Keratinocyte (primary cell): ENCODE measurements around the gene BBS10. TPM values are rescaled to one million over a fixed set of nuclear protein-coding genes. Genes with fewer than 3 reads are reported as not detected.

Experiments used
- DNase-seq: peaks from one replicate; pipeline ENCODE4 v3.0.0-alpha.2; 2011; ENCODE audit warnings: low read depth, missing footprints, low spot score
- FAIRE-seq: peaks from 2 replicates; lab custom pipeline; 2011; peaks lifted over from hg19 to GRCh38; lab: Jason Lieb, UNC
- H2AFZ ChIP-seq: 2 replicates; pipeline ENCODE4 v1.6.0; 2012; ENCODE audit warnings: low read length, control low read depth, inconsistent platforms; ENCODE audit not compliant: control insufficient read depth
- H3K27ac ChIP-seq: 2 replicates; pipeline ENCODE4 v1.5.1; 2011; ENCODE audit warnings: low read length; ENCODE audit not compliant: control insufficient read depth, insufficient read depth
- H3K27me3 ChIP-seq: 3 replicates; pipeline ENCODE4 v1.6.0; 2011; ENCODE audit warnings: low read length; ENCODE audit not compliant: control insufficient read depth, insufficient read depth; ENCODE audit errors: extremely low read depth
- H3K36me3 ChIP-seq, 2 experiments: 2 replicates in 1 of 2; 3 replicates in 1 of 2; pipeline ENCODE4 v1.5.1; 2011; ENCODE audit warnings: low read length in 2 of 2, mild to moderate bottlenecking in 1 of 2; ENCODE audit not compliant: control insufficient read depth in 2 of 2, insufficient read depth in 2 of 2; ENCODE audit errors: extremely low read depth in 1 of 2
- H3K4me1 ChIP-seq: 3 replicates; pipeline ENCODE4 v1.5.1; 2011; ENCODE audit warnings: low read length; ENCODE audit not compliant: control insufficient read depth, insufficient read depth; ENCODE audit errors: extremely low read depth
- H3K4me2 ChIP-seq: 3 replicates; pipeline ENCODE4 v1.6.0; 2011; ENCODE audit warnings: low read depth, low read length; ENCODE audit not compliant: control insufficient read depth, insufficient read depth; ENCODE audit errors: extremely low read depth
- H3K4me3 ChIP-seq, 3 experiments: fragments of 200-600 bp in 1 of 3; sonication (generic) in 1 of 3; 2 replicates in 2 of 3; 3 replicates in 1 of 3; pipeline ENCODE4 v1.5.1; 2011 to 2016; ENCODE audit warnings: low read length in 3 of 3, mild to moderate bottlenecking in 3 of 3, control low read depth in 2 of 3, inconsistent platforms in 1 of 3, low read depth in 1 of 3, mixed read lengths in 1 of 3, mixed run types in 1 of 3, moderate library complexity in 1 of 3; ENCODE audit not compliant: control insufficient read depth in 2 of 3, insufficient read depth in 2 of 3; ENCODE audit errors: extremely low read depth in 1 of 3
- H3K79me2 ChIP-seq: 2 replicates; pipeline ENCODE4 v1.6.0; 2012; ENCODE audit warnings: low read length; ENCODE audit not compliant: control insufficient read depth, insufficient read depth
- H3K9ac ChIP-seq: 3 replicates; pipeline ENCODE4 v1.6.0; 2011; ENCODE audit warnings: low read length; ENCODE audit not compliant: control insufficient read depth, insufficient read depth; ENCODE audit errors: extremely low read depth
- H3K9me1 ChIP-seq: 3 replicates; pipeline ENCODE4 v1.6.0; 2011; ENCODE audit warnings: low read length; ENCODE audit not compliant: control insufficient read depth, insufficient read depth; ENCODE audit errors: extremely low read depth
- H3K9me3 ChIP-seq: 2 replicates; pipeline ENCODE4 v1.5.1; 2012; ENCODE audit warnings: low read depth, low read length; ENCODE audit not compliant: control insufficient read depth
- H4K20me1 ChIP-seq: 3 replicates; pipeline ENCODE4 v1.6.0; 2011; ENCODE audit warnings: low read length; ENCODE audit not compliant: control insufficient read depth, insufficient read depth; ENCODE audit errors: extremely low read depth
- CTCF ChIP-seq, 3 experiments: IDR thresholded peaks in 1 of 3; conservative IDR thresholded peaks in 1 of 3; optimal IDR thresholded peaks in 1 of 3; 2 replicates in 2 of 3; 3 replicates in 1 of 3; pipeline versions ENCODE3 to v1.5.1; 2011; ENCODE audit warnings: low read length in 3 of 3, mild to moderate bottlenecking in 3 of 3, moderate library complexity in 2 of 3, control low read depth in 1 of 3, inconsistent platforms in 1 of 3; ENCODE audit not compliant: insufficient read depth in 2 of 3; ENCODE audit errors: extremely low read depth in 1 of 3
- EZH2 ChIP-seq: IDR thresholded peaks from one replicate; pipeline ENCODE4 v1.6.1; 2012; ENCODE audit warnings: inconsistent platforms, mild to moderate bottlenecking, low read length, moderate library complexity
- dilution Hi-C: fragments of 300-500 bp; cut with MboI; formaldehyde crosslinking; loops from one replicate; pipeline ENCODE4 v1.7.0; 2020; ENCODE audit warnings: low sequenced_read_pairs; ENCODE audit not compliant: extremely low pct_ligation_motif_present
- polyA plus RNA-seq, 5 experiments: library from polyadenylated mRNA; depleted of rRNA in 3 of 5; stranded (reverse) in 3 of 5; stranded (forward) in 1 of 5; unstranded in 1 of 5; fragments of >200 nt; gene quantifications; 1 replicate in 1 of 5; 2 replicates in 3 of 5; 3 replicates in 1 of 5; pipeline versions ENCODE4 v1.2.1 to v1.2.3, GENCODE V29; 2011 to 2012; ENCODE audit warnings: missing spikeins in 2 of 5, low read depth in 1 of 5, low replicate concordance in 1 of 5

BBS10 gene
- polyA plus RNA-seq, 1 donor (not counting 4 experiments of a cell fraction or from before 2014, with no cell fraction given), result 11.5 TPM

DNA sequence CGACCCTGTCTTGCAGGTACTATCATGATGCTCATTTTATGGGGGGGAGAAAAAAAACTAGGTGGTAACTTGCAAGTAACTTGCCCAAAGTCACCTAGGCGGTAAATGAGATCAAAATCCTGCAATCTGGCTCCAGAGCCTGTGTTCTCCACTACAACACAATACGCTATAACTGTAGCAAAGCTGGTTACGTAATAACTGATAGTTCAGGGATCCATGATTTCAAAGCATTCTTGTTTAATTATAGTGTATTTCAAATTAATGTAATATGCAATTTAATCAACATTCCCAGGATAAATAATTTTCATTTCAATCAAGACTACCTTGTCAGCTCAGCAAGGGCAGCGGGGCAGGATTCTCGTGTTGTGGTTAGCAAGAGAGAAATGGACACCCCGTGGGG lies 31.7 kb downstream of the BBS10 start:
- no peaks in the 10 kb centered on the region for H4K20me1 ChIP-seq
- peaks cover 4% of the 10 kb centered on the region for H3K4me1 ChIP-seq
- H3K27me3 ChIP-seq, result no peaks in the 10 kb centered on the region
- dilution Hi-C loops, result no loop called here
- no peaks in the 10 kb centered on the region for H3K9me3 ChIP-seq
- H3K27ac ChIP-seq, result no peak overlapping the region
- H3K9me1 ChIP-seq, result no peaks in the 10 kb centered on the region
- no peak overlapping the region for H3K4me2 ChIP-seq
- FAIRE-seq (no peak), DNase-seq (no peak)
- TF ChIP-seq CTCF (optimal IDR thresholded peaks at IDR 0.05 in 1 of 3, IDR thresholded peaks at IDR 0.05 in 1 of 3, conservative IDR thresholded peaks at IDR 0.05 in 1 of 3; ENCODE audit: extremely low read depth in 1 of 3, insufficient read depth in 2 of 3, low read length in 3 of 3) (no peak), EZH2 (no peak)
- H3K36me3 ChIP-seq, result no peaks in the 10 kb centered on the region
- no peak overlapping the region for H2AFZ ChIP-seq
- H3K79me2 ChIP-seq, result no peaks in the 10 kb centered on the region
- no peak overlapping the region for H3K4me3 ChIP-seq
- no peak overlapping the region for H3K9ac ChIP-seq

DNA sequence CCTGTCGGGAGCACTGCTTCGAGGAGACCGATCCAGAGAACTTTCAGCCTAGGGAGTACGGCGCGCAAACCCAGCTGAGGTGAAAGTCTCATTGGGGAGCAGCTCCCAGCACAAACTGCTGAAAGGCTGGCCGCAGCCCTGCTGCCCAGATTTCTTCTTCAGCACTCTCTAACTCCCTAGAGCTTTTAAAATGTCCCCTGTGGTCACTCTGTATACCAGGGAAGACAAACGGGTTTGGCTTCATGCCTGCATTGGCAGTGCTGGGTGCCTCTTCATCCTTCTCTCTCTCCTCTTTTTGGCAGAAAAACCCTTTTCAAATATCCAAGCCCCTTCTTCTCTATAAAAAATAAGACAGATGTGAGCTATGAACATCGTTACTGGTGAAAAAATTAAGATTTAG lies 34.9 kb downstream of the BBS10 start:
- dilution Hi-C loops, result no loop called here
- Histone ChIP-seq H3K4me1 (peaks cover 7% of the 10 kb centered on the region), H3K79me2 (no peaks in the 10 kb centered on the region), H3K36me3 (no peaks in the 10 kb centered on the region), H3K9me3 (no peaks in the 10 kb centered on the region), H3K27me3 (no peaks in the 10 kb centered on the region), H2AFZ (no peak overlapping the region), H3K27ac (no peak overlapping the region), H3K4me2 (no peak overlapping the region), H3K9ac (no peak overlapping the region), H4K20me1 (no peaks in the 10 kb centered on the region), H3K4me3 (no peak overlapping the region), H3K9me1 (no peaks in the 10 kb centered on the region)
- no peak for FAIRE-seq
- no peak for DNase-seq
- TF ChIP-seq EZH2 (no peak), CTCF (optimal IDR thresholded peaks at IDR 0.05 in 1 of 3, IDR thresholded peaks at IDR 0.05 in 1 of 3, conservative IDR thresholded peaks at IDR 0.05 in 1 of 3; ENCODE audit: extremely low read depth in 1 of 3, insufficient read depth in 2 of 3, low read length in 3 of 3) (no peak)
